ENCODE measurements around the gene DUS1L. TPM values are rescaled to one million over a fixed set of nuclear protein-coding genes. Genes with fewer than 3 reads are reported as not detected.

The DUS1L gene
- polyA plus RNA-seq, 3 donors, result 71.2 to 118 (median 80.9) TPM

GRCh38 chr17:82090549-82091263, 25.1 kb upstream of the DUS1L start:
- 93 to 94% (median 93%) methylated on average over 27 to 29 of the region's 29 CpGs for WGBS, 3 donors
- H3K27ac ChIP-seq (ENCODE audit: low read depth, low read length), result no peak overlapping the region

- 86 to 91% (median 86%) methylated on average over 24 to 29 of the region's 29 CpGs for WGBS, 3 donors
Observed at GRCh38 chr17:82089723-82090548, 24.3 kb upstream of the DUS1L start.

GRCh38 chr17:82088838-82089722, 23.5 kb upstream of the DUS1L start:
- H3K27ac ChIP-seq (ENCODE audit: low read depth, low read length), result no peak overlapping the region
- WGBS, 3 donors, result 92 to 94% (median 93%) methylated on average over 42 to 47 of the region's 47 CpGs

More at GRCh38 chr17:82089723-82090548, 24.3 kb upstream of the DUS1L start:
- no peak overlapping the region for H3K27ac ChIP-seq (ENCODE audit: low read depth, low read length)

GRCh38 chr17:82087961-82088837, 22.6 kb upstream of the DUS1L start:
- H3K27ac ChIP-seq (ENCODE audit: low read depth, low read length), result no peak overlapping the region
- 94 to 95% (median 95%) methylated on average over 45 to 48 of the region's 48 CpGs for WGBS, 3 donors

- 89 to 92% (median 91%) methylated on average over 39 of the region's 39 CpGs for WGBS, 3 donors
- no peak overlapping the region for H3K27ac ChIP-seq (ENCODE audit: low read depth, low read length)
Observed at GRCh38 chr17:82086941-82087906, 21.6 kb upstream of the DUS1L start.

- H3K27ac ChIP-seq (ENCODE audit: low read depth, low read length), result no peak overlapping the region
- 85 to 93% (median 87%) methylated on average over 25 of the region's 25 CpGs for WGBS, 3 donors
Observed at GRCh38 chr17:82085931-82086764, 20.5 kb upstream of the DUS1L start.

GRCh38 chr17:82085031-82085861, 19.6 kb upstream of the DUS1L start:
- H3K27ac ChIP-seq (ENCODE audit: low read depth, low read length), result no peak overlapping the region
- WGBS, 3 donors, result 85 to 92% (median 89%) methylated on average over 43 to 49 of the region's 49 CpGs

- H3K27ac ChIP-seq (ENCODE audit: low read depth, low read length), result no peak overlapping the region
- 92 to 93% (median 92%) methylated on average over 29 to 31 of the region's 31 CpGs for WGBS, 3 donors
Observed at GRCh38 chr17:82084373-82085030, 18.9 kb upstream of the DUS1L start.

GRCh38 chr17:82083533-82084359, 18.1 kb upstream of the DUS1L start:
- H3K27ac ChIP-seq (ENCODE audit: low read depth, low read length), result no peak overlapping the region
- 89 to 94% (median 90%) methylated on average over 44 to 55 of the region's 55 CpGs for WGBS, 3 donors

- no peak overlapping the region for H3K27ac ChIP-seq (ENCODE audit: low read depth, low read length)
- 91 to 95% (median 93%) methylated on average over 22 to 24 of the region's 24 CpGs for WGBS, 3 donors
Observed at GRCh38 chr17:82083009-82083408, 17.4 kb upstream of the DUS1L start.

- no peak overlapping the region for H3K27ac ChIP-seq (ENCODE audit: low read depth, low read length)
- WGBS, 3 donors, result 89 to 94% (median 91%) methylated on average over 19 of the region's 19 CpGs
Observed at GRCh38 chr17:82082456-82082855, 16.9 kb upstream of the DUS1L start.

- no peak overlapping the region for H3K27ac ChIP-seq (ENCODE audit: low read depth, low read length)
- 89 to 94% (median 92%) methylated on average over 19 to 22 of the region's 22 CpGs for WGBS, 3 donors
Observed at GRCh38 chr17:82081966-82082365, 16.4 kb upstream of the DUS1L start.

- 87 to 93% (median 88%) methylated on average over 17 to 20 of the region's 20 CpGs for WGBS, 3 donors
Observed at GRCh38 chr17:82081546-82081945, 15.9 kb upstream of the DUS1L start.

More at GRCh38 chr17:82081546-82081945, 15.9 kb upstream of the DUS1L start:
- no peak overlapping the region for H3K27ac ChIP-seq (ENCODE audit: low read depth, low read length)
